NCI-H1092 (cell line): Measurements from ENCODE around the gene SAP30BP.

Source experiments
- DNase-seq: peaks from one replicate; lab custom pipeline; 2025; lab: John Stamatoyannopoulos, UW

SAP30BP gene

GRCh38 chr17:75666959-75667790 is at the start of gene SAP30BP, which contains the start of gene RECQL5:
Gene SAP30BP (plus strand): TSS chr17:75667338. CDS start chr17:75667373, 35 bp downstream.
Gene RECQL5 (minus strand): TSS chr17:75667154. CDS start chr17:75666557, 597 bp downstream.
- DNase-seq, result peak; percentile 98

GRCh38 chr17:75617675-75618074 is 49.5 kb upstream of the SAP30BP start:
- DNase-seq, result no peak

GRCh38 chr17:75619506-75620431 is 47.4 kb upstream of the SAP30BP start:
- DNase-seq, result peak; percentile 6

- no peak for DNase-seq
These were observed 45.6 kb upstream of the SAP30BP start for GRCh38 chr17:75621489-75621888.

- DNase-seq, result no peak
These were observed 45.1 kb upstream of the SAP30BP start for GRCh38 chr17:75622076-75622475.

GRCh38 chr17:75622771-75623273 is 44.3 kb upstream of the SAP30BP start:
- no peak for DNase-seq

GRCh38 chr17:75623386-75623785 is 43.8 kb upstream of the SAP30BP start:
- no peak for DNase-seq

GRCh38 chr17:75624021-75624420 is 43.1 kb upstream of the SAP30BP start:
- DNase-seq, result no peak

- no peak for DNase-seq
These were observed 42.3 kb upstream of the SAP30BP start for GRCh38 chr17:75624714-75625345.

- DNase-seq, result peak; percentile 11
These were observed 41.2 kb upstream of the SAP30BP start for GRCh38 chr17:75625813-75626486.

- no peak for DNase-seq
These were observed 40.6 kb upstream of the SAP30BP start for GRCh38 chr17:75626496-75627038.

GRCh38 chr17:75627094-75627493 is 40.0 kb upstream of the SAP30BP start:
- DNase-seq, result no peak

- DNase-seq, result no peak
These were observed 38.7 kb upstream of the SAP30BP start for GRCh38 chr17:75628425-75628824.

GRCh38 chr17:75629157-75629556 is 38.0 kb upstream of the SAP30BP start:
- no peak for DNase-seq

- DNase-seq, result no peak
These were observed 36.8 kb upstream of the SAP30BP start for GRCh38 chr17:75630071-75630917.

GRCh38 chr17:75631353-75631752 is 35.8 kb upstream of the SAP30BP start:
- DNase-seq, result no peak

- no peak for DNase-seq
These were observed 34.7 kb upstream of the SAP30BP start for GRCh38 chr17:75632428-75632827.

GRCh38 chr17:75632863-75633485 is 34.2 kb upstream of the SAP30BP start, which contains the start of gene SMIM5:
Gene SMIM5 (plus strand): TSS chr17:75633434. CDS start chr17:75640202, 6,768 bp downstream.
- DNase-seq, result peak; percentile 16
